Left hindlimb (tissue), 1 donor: ENCODE results near the gene ETDC.
"Not testable (repeated sequence)": the region's sequence is repeated elsewhere in the genome, so short reads cannot be mapped to it uniquely, and the experiment has no call there.

Experiments used
- DNase-seq: peaks from one replicate; pipeline ENCODE4 v3.0.0-alpha.2; 2018

ETDC gene

DNA sequence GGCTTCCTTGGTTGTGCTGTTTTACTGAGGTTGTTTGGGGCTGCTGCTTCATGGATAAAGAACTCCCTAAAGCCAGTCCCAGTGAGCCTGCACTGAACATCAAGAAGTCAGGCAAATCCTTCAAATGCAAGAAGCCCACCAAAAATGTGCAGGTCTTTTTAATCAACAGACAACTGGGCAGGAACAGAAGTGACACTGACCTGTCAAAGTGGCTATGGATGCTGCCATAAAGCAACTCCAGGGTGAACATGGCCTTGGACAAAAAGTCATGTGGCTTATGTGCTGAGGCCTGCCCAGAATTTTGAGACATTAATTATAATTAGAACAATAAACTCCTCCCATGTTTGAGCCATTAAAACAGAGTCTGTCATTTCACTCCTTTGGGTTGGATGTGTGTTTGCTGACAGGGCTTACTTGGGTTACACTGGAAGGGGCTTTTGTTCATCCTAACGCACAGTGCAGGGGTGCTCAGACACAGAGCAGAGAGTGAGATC, at the start of gene ETDC:
ETDC (plus strand) TSS at position 51 of the 494 bp plus-strand sequence; CDS start at position 51, 0 bp downstream.
- DNase-seq, result no peak

DNA sequence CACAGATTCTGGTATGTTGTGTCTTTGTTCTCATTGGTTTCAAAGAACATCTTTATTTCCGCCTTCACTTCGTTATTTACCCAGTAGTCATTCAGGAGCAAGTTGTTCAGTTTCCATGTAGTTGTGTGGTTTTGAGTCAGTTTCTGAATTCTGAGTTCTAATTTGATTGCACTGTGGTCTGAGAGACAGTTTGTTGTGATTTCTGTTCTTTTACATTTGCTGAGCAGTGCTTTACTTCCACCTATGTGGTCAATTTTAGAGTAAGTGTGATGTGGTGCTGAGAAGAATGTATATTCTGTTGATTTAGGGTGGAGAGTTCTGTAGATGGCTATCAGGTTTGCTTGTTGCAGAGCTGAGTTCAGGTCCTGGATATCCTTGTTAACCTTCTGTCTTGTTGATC, 48.3 kb upstream of the ETDC start:
- DNase-seq, result not testable (repeated sequence)

DNA sequence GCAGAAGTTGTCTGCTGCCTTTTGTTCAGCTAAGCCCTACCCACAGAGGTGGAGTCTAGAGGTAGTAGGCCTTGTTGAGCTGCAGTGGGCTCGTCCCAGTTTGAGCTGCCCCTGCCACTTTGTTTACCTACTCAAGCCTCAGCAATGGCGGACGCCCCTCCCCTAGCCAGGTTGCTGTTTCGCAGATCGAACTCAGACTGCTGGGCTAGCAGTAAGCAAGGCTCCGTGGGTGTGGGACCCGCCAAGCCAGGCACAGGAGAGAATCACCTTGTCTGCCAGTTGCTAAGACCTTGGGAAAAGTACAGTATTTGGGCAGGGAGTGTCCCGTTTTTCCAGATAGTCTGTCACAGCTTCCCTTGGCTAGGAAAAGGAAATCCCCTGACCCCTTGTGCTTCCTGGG, 45.9 kb upstream of the ETDC start:
- DNase-seq, result not testable (repeated sequence)

DNA sequence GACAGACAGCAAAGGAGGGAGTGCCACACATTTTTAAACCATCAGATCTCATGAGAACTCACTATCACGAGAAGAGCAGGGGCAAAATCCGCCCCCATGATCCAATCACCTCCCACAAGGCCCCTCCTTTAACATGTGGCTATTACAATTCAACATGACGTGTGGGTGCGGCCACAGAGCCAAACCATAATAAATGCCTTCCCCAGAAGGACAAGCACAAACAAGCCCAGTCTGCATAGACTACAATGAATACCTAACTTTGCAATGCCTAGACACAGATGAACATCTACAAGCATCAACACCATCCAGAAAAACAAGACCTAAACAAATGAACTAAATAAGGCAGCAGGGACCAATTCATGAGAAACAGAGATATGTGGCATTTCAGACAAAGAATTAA, 45.1 kb upstream of the ETDC start:
- no peak for DNase-seq

DNA sequence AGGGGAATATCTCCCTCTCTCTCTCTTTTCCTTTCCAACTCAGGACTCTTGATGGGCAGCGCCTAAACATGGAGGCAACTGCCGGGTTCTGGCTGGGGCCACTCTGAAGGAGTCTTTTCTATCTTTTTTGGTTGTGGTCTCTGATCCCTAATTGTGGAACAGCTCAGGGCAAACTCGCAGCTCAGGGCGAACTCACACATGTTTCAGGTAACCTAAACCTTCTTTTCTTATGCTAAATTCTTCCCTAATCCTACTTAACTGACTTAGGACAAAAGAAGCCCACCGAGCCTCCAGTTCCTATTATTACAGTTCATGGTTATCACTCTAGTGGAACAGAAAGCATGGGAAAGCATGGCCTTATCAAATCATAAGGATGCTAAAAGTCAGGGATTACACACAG, 36.1 kb upstream of the ETDC start:
- DNase-seq, result no peak

DNA sequence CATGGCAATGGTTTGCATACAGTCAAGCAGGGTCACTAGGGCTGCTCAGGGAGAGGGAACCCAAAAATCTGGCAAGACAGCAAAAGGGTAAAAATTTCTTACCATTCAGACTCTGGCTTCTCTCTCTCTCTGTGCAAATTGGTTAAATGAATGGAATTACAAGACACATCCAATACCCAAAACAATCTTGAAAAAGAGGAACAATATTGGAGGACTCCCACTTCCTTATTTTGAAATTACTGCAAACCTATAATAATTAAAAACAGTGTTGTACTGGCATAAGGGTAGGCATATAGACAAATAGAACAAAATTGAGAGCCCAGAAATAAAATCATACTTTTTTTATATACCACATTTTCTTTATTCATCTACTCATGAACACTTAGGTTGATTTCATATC, 33.3 kb upstream of the ETDC start:
- DNase-seq, result no peak

DNA sequence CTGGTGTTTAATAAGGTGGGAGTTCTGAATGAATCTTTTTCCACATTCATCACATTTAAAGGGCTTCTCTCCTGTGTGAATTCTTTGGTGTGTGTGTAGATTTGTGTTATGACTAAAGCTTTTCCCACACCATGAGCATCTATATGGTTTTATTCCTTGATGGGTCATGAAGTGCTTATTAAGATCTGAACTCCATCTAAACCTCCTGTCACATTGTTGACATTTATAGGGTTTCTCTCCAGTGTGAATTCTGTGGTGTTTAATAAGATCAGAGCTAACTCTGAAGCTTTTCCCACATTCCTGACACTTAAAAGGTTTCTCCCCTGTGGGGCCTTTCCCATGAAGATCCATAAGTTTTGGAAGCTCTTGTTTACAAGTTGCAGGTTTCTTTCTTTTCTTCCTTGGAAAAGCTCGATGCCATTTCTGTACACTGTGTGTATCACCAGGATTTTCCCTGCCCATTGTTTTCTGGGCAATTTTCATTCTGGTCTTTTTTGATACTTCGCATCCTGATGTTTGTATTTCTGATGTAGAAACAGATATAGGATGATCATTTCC, 21.9 kb upstream of the ETDC start:
- DNase-seq, result no peak

DNA sequence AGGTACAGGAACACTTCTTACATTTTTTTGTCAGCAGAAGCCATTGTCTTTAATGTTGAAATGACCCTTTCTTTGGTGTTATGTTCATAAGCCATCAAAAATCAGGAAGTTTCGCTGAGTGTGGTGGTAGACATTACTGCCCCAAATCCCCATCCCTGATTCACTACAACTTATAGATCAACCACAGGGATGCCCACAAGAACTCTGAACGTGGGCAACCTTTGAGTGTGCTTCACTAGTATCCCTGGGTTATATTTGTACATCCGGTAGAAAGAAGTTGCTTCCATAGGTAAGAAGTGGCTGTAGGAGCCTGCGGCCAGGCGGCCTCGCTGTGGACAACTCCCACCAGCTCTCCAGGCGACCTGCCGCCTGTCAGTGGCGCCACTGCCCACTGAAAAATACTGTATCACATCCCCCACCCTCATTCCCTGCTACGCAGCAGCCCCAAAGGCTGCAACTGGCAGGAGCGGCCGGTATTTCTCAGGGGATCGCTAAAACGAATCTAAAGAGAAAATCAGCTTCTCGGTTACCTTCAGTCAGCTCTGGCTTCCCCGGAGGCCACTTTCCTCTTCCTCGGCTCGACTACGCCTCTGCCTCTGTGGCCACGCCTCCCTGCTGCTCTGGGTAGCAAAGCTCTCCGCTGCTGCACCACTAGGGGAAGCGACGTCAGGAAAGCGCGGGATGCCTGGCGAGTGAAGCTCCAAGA, 13.9 kb upstream of the ETDC start:
- peak; percentile 59 for DNase-seq

DNA sequence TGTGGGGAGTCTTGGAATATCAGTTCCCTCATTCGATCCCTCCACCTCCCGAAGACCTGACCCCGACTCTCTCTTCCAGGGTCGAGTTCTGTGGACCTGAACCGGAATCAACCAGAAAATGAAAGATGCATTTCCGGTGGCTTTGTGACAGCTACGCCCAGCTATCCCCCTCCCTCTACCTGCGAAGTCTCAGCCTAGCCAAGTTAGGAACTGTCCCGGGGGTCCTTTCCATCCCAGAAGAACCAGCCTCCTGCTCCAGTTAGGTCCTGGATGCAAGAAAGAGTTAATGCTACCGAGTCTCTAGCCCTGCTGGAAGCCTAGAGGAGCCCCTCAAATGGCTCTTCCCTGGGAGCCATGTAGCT, 13.4 kb upstream of the ETDC start:
- DNase-seq, result no peak

DNA sequence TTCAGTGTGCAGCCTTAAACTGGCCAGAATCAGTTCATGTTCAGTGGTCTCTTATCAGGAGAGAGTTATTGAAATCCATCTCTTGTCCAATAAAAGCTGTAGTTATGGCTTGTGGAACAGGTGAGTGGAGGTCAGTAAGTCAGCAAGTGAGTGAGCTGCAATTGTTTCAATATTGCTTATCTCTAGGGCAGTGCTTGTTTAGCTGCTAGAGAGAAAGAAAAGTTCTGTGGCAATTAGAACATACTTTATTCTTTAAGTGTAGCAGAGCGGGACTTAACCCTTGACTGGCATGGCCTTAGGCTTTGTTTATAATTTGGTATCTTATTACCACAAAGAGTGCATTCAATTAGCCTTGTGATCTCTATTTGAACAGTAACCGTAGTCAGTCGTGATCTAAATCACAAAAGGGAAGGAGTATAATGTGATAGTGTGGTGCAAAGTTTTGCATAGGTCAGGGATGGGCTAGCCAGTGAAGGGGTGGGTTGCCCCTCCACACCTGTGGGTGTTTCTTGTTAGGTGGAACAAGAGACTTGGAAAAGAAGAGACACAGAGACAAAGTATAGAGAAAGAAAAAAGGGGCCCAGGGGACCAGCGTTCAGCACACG, 6.9 kb upstream of the ETDC start:
- no peak for DNase-seq

DNA sequence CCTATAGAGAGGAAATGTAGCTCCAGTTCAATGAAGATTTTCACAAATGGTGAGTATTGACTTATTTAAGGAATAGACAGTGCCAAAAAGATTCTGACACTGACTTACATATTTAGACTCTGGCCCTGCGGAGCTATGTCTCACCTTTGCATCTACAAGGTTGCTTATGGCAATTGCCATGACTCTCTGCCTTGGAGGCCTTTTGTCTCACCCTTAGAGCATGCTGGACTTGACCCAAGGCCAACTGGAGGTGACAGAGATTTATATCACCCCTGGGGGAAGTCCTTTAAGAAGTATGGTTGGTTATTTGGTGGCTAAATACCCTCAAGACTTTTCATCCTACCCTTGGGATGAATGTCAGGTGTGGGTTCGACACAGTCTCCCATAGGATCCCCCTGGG, 4.5 kb upstream of the ETDC start:
- no peak for DNase-seq

DNA sequence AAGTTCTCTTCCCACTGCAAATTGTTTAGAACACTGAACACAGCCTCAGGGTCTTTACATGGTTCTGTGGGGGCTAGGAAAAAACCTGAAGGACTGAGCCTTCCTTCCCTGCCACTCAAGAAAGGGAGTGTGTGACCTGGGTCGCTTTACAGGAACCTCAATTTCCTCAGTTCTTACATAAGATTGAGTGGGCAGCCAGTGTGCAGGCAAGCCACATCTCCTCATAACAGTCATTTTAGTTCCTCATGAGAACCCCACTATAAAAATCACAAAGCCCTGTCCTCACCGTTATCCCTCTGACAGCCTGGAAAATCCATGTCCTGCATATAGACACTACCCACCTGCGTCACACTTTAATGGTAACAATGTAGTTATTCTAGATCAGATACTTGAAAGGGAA, 2.1 kb upstream of the ETDC start:
- no peak for DNase-seq

DNA sequence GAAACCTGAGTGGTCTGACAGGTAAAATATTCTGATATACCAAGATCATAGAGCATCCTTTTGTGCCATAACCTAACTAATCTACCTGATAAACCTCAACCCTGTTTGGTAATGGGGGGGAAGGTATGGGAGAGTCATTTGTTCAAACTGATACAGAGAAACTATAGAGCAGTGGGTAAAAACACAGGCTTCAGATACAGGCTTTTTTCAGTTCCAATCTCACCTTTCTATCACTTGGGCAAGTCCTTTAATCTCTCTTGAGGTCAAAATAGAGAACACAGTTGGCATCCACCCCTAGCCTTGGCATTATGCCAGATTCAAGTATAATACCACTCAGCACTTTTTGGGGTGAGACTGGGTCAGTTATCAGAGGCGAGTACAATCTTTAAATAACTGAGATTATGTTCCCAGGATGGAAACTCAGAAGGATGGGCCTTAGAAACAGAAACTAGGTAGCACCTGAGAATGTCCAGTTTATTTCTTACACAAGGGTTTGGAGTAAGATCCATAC, 880 bp upstream of the ETDC start:
- no peak for DNase-seq

DNA sequence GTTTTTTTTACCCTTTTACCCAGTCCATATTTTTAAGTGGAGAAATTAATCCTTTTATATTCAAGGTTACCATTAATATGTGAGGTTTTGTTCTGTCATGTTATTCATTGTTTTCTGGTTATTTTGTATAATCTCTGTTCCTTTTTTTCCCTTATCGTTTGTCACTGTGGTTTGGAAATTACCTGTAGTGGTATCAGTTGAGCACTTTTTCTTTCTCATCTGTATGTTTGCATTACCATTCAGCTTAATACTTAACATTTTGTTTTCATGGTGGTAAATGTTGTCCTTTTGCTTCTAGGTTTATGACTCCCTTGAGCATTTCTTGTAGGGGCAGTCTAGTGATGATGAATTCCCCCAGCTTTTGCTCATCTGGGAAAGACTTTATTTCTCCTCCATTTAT, 6.6 kb downstream of the ETDC start:
- no peak for DNase-seq

DNA sequence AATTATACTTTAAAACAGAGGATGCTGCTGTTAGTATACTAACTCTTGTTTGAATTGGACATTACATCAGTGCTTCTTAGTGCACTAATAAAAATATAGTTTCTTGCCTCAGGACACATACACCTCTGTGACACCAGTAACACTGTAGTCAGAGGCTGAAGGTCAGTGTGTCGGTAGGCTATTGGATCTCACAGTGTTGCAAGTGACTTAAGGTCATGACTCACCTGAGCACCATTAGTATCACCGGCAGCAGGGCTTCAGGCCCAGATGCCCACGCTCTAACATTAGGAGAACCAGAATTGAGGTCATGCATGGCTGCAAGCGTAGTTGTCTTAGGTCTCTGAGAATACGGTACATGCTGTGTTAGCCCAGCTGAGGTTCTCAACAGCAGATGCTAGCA, 15.2 kb downstream of the ETDC start:
- no peak for DNase-seq

DNA sequence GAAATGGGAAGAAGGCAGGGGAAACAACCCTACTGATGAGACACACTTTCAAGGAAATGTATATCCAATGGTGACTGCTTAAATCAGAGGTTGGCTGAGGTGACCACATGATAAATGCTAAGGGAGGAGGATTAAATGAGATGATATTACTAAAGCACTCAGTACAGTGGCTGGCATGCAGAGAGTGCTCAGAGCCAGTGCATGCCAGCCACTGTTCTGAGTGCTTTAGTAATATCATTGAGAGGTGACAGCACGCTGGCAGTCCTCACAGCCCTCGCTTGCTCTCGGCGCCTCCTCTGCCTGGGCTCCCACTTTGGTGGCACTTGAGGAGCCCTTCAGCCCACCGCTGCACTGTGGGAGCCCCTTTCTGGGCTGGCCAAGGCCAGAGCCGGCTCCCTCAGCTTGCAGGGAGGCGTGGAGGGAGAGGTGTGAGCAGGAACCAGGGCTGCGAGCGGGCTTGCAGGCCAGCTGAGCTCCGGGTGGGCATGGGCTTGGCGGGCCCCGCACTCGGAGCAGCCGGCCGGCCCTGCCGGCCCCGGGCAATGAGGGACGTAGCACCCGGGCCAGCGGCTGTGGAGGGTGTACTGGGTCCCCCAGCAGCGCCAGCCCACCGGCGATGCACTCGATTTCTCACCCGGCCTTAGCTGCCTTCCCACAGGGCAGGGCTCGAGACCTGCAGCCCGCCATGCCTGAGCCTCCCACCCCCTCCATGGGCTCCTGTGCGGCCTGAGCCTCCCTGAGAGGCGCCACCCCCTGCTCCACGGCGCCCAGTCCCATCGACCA, 15.9 kb downstream of the ETDC start:
- not testable (repeated sequence) for DNase-seq

DNA sequence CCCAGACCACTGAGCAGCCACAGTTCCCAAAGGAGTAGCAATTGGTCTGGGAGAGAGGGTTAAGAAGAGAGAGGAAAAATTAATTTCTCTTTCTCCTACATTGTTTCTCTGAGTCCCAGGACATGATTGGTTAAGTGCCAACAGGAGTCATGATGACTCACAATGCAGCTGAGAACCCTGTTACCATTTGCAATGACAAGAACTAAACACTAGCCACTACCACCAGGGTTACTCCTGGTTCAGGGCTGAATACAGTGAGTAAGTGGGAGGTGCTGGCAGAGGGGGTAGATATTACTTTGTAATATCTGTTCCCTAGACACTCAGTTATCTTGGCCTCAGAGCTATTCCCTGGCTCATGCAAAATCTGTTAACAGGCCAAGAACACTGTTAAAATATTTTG, 18.0 kb downstream of the ETDC start:
- DNase-seq, result no peak

DNA sequence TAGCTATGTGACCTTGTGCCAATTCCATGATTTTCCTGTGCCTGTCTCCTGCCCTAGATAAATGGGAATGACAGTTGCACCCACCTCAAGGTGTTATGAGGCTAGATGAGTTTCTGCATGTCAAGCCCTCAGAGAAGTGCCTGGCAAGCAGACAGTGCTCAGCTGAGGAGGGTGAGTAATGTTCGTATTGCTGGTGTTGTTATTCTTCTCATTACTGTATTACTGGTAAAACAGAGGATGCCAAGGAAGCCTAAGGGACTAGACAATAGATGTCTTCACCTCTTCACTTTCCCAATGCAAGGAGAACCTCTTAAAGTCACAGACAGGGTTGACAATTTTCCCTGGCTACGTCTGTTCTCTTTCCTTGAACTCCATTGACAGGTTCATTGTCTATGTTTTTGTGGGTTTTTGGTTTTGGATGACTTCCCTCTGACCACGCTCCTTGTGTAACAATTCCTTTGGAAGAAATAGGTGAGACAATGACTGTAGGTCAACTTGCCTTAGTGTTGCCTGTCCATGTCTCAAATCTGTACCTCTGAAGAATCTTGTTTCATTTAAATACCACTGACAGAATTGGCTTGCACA, 19.2 kb downstream of the ETDC start:
- DNase-seq, result no peak

DNA sequence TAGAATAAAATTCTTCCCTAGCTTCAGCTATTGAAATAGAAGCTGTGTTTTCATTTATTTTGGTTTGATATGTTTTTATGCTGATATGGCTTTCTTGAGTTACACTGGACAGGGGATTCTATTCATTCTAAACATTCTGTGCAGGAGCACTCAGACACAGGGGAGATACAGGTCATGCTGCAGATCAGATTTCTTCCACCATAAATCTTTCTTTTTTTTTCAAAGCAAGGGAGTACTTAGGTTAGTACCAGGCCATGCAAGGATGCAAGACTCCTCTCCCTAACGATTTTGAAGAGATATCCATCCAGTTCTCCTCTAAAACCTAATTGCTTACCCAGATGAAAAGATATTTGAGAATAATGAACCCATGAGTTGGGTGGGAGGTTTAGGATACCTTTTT, 21.4 kb downstream of the ETDC start:
- no peak for DNase-seq

DNA sequence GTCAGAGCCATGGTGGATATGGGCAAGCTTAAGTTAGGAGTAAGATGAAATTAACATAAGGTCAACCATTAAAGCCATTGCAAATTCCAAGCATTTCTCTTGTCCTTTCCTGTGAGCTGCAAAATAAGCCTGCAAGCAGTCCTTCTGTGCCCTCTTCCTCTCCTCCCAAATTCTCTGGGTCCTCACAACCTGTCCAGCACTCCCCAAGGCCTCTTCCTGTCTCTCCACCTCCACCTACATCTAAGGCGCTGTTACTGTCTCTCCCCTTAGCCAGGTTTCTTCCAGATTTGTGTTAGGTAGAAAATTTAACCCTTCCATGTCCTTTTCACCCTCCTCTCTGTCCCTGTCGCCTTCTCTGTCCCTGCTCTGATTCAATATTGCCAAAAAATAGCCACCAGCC, 22.2 kb downstream of the ETDC start:
- no peak for DNase-seq

DNA sequence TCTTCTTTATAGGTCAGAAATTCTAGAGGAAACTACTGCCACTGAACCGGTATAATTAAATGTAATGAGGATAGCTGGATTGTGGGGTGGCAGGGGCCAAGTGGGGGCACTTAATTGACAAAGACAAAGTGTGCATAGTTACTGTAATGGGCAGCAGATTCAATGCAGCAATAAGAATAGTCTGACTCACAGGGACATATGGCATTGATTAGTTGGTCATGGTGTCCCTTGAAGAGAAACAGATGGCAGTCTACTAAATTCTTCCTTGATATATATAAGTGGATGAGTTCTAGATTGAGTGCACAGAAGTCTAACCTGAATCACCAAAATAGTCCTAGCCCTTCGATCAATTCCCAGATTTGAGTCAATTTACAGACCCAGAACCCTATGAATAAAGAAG, 31.6 kb downstream of the ETDC start:
- DNase-seq, result no peak

DNA sequence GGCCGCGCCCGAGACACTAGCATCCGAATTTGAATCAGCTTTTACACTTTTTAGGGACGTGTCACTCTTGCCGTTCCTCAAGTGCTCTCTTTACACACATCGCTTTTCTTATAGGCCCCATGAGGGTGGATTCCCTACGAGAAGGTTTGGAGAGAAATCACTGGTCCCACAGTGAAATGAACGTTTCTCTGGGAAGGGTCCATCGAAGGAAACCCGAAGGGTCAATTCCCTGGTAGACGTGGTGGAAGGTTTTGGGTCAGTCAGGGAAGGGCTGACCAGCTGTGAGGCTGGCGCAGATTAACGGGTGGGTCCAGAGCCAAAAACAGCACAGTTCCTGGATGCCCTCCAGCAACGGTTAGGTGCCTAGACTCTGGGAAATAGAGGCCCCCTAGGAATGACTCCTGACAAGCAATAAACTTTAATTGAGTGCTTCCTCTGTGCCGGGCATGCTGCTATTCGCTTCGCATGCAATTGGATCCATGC, 35.9 kb downstream of the ETDC start:
- peak; percentile 50 for DNase-seq

DNA sequence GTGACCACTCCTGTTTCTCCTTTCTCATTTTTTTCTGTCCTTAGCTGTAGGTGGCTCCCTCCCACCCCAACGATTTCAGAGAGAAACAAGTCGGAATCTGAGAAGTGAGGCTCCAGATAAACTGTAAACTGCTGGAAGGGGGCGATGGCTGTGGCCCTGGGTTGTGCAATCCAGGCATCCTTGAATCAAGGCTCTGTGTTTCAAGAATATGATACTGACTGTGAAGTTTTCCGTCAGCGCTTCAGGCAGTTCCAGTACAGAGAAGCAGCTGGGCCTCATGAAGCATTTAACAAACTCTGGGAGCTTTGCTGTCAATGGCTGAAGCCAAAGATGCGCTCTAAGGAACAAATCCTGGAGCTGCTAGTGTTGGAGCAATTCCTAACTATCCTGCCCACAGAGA, 37.7 kb downstream of the ETDC start:
- DNase-seq, result no peak
